Neural cell (in vitro differentiated cells): ENCODE measurements around the gene RASAL2. TPM values are rescaled to one million over a fixed set of nuclear protein-coding genes. Genes with fewer than 3 reads are reported as not detected.

Experiments
- H2AFZ ChIP-seq: fragments of 200-600, 300-800 bp; sonication (generic), shearing (Covaris generic); 2 replicates; pipeline ENCODE4 v1.6.0; 2014; ENCODE audit warnings: low read depth, mild to moderate bottlenecking, antibody characterized with exemption, low read length, moderate library complexity
- H3F3A ChIP-seq: fragments of 200-600 bp; shearing (Covaris generic); 2 replicates; pipeline ENCODE4 v1.6.1; 2016; ENCODE audit warnings: mild to moderate bottlenecking, moderate library complexity, mixed read lengths, antibody characterized with exemption, low read length; ENCODE audit not compliant: insufficient read depth, poor library complexity, severe bottlenecking
- H3K27ac ChIP-seq: fragments of 200-600, 300-800 bp; sonication (generic), shearing (Covaris generic); 2 replicates; pipeline ENCODE4 v1.5.1; 2014; ENCODE audit warnings: mild to moderate bottlenecking, low read length, moderate library complexity
- H3K27me3 ChIP-seq: fragments of 300-800, 200-600 bp; sonication (generic), shearing (Covaris generic); 2 replicates; pipeline ENCODE4 v1.6.0; 2014; ENCODE audit warnings: mild to moderate bottlenecking, low read depth, low read length, moderate library complexity; ENCODE audit not compliant: insufficient read depth
- H3K36me3 ChIP-seq: fragments of 300-800, 200-600 bp; sonication (generic), shearing (Covaris generic); 2 replicates; pipeline ENCODE4 v1.5.1; 2014; ENCODE audit warnings: mild to moderate bottlenecking, antibody characterized with exemption, low read length, moderate library complexity; ENCODE audit not compliant: insufficient read depth
- H3K4me2 ChIP-seq: fragments of 300-800, 200-600 bp; sonication (generic), shearing (Covaris generic); 2 replicates; pipeline ENCODE4 v1.6.0; 2014; ENCODE audit warnings: mild to moderate bottlenecking, low read length
- H3K4me3 ChIP-seq: fragments of 300-800, 200-600 bp; sonication (generic), shearing (Covaris generic); 2 replicates; pipeline ENCODE4 v1.5.1; 2014; ENCODE audit warnings: mild to moderate bottlenecking, low read length, moderate library complexity
- H3K79me2 ChIP-seq: fragments of 200-600 bp; shearing (Covaris generic); replicated peaks from 2 replicates; pipeline ENCODE4 v1.6.0; 2014; ENCODE audit warnings: mild to moderate bottlenecking, low read length, moderate library complexity; ENCODE audit not compliant: insufficient read depth
- H3K9ac ChIP-seq: fragments of 300-800, 200-600 bp; sonication (generic), shearing (Covaris generic); 2 replicates; pipeline ENCODE4 v1.6.1; 2016; ENCODE audit warnings: mild to moderate bottlenecking, low read length, mixed read lengths
- H3K9me2 ChIP-seq: fragments of 200-600 bp; shearing (Covaris generic); 2 replicates; pipeline ENCODE4 v1.6.1; 2016; ENCODE audit warnings: mild to moderate bottlenecking, low read length, mixed read lengths; ENCODE audit not compliant: insufficient read depth
- H3K9me3 ChIP-seq: fragments of 200-600, 300-800 bp; sonication (generic), shearing (Covaris generic); 2 replicates; pipeline ENCODE4 v1.6.1; 2016; ENCODE audit warnings: mild to moderate bottlenecking, mixed run types, low read length, moderate library complexity, mixed read lengths
- H4K20me1 ChIP-seq: fragments of 200-600 bp; shearing (Covaris generic); 2 replicates; pipeline ENCODE4 v1.6.1; 2016; ENCODE audit warnings: mild to moderate bottlenecking, mixed run types; ENCODE audit not compliant: insufficient read depth
- EP300 ChIP-seq: fragments of 450-650 bp; conservative IDR thresholded peaks from 2 replicates; pipeline ENCODE4 v1.6.1; 2014; ENCODE audit warnings: antibody characterized with exemption, mild to moderate bottlenecking, moderate library complexity; ENCODE audit not compliant: poor library complexity, severe bottlenecking
- EZH2 ChIP-seq: fragments of 200-600, 300-800 bp; shearing (Covaris generic), sonication (generic); IDR thresholded peaks from 2 replicates; pipeline ENCODE4 v1.6.1; 2014; ENCODE audit warnings: antibody characterized with exemption, low read length, borderline replicate concordance, mild to moderate bottlenecking; ENCODE audit not compliant: insufficient read depth, poor library complexity, severe bottlenecking
- MXI1 ChIP-seq: fragments of 450-650 bp; conservative IDR thresholded peaks from 2 replicates; pipeline ENCODE4 v1.6.1; 2014; ENCODE audit warnings: antibody characterized with exemption, mild to moderate bottlenecking; ENCODE audit not compliant: poor library complexity, severe bottlenecking
- POLR2AphosphoS5 ChIP-seq: IDR thresholded peaks from 2 replicates; pipeline ENCODE4 v1.6.1; 2012
- RAD21 ChIP-seq: fragments of 450-650 bp; conservative IDR thresholded peaks from 2 replicates; pipeline ENCODE4 v1.6.1; 2014; ENCODE audit warnings: antibody characterized with exemption, mild to moderate bottlenecking, moderate library complexity
- SMC3 ChIP-seq: fragments of 450-650 bp; conservative IDR thresholded peaks from 2 replicates; pipeline ENCODE4 v1.6.1; 2014; ENCODE audit warnings: antibody characterized with exemption, mild to moderate bottlenecking, moderate library complexity; ENCODE audit not compliant: poor library complexity
- TAF1 ChIP-seq: IDR thresholded peaks from 2 replicates; pipeline ENCODE4 v1.6.1; 2012; ENCODE audit warnings: low read depth
- polyA plus RNA-seq: library from polyadenylated mRNA; depleted of rRNA; stranded (reverse); fragments of >200 nt; gene quantifications from 2 replicates; pipeline ENCODE4 v1.2.3, GENCODE V29; 2014
- TF ChIP-seq, protein P1 (sequence below): IDR thresholded peaks from 2 replicates; pipeline ENCODE4 v1.6.1; 2012; ENCODE audit warnings: borderline replicate concordance
- TF ChIP-seq, protein P2 (sequence below): fragments of 450-650 bp; IDR thresholded peaks from 2 replicates; pipeline ENCODE4 v1.5.1; 2014; ENCODE audit warnings: antibody characterized with exemption, mild to moderate bottlenecking, moderate library complexity; ENCODE audit not compliant: poor library complexity, severe bottlenecking

The RASAL2 gene
- polyA plus RNA-seq, 1 donor from 2014 or later = 73.3 TPM

DNA sequence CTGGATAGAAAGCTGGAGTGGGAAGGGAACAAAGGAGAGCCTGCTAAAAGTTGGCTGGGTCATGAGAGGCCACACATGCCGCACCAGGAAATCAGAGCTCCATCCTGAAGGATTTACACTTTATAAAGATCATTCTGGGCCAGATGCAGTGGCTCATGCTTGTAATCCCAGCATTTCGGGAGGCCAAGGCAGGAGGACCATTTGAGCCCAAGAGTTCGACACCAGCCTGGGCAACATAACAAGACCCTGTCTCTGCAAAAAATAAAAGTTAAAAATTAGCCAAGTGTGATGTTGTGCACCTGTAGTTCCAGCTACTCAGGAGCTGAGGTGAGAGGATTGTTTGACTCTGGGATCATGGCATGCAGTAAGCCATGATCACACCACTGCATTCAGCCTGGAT, 28.7 kb upstream of the RASAL2 start:
- Histone ChIP-seq H3K9ac (no peak overlapping the region), H4K20me1 (no peaks in the 10 kb centered on the region), H3K9me3 (no peaks in the 10 kb centered on the region), H3K4me3 (no peak overlapping the region), H3K4me2 (no peak overlapping the region), H3F3A (no peaks in the 10 kb centered on the region), H3K79me2 (no peaks in the 10 kb centered on the region), H3K27me3 (no peaks in the 10 kb centered on the region), H3K9me2 (no peaks in the 10 kb centered on the region), H3K27ac (no peak overlapping the region), H3K36me3 (no peaks in the 10 kb centered on the region), H2AFZ (no peak overlapping the region)
- TF ChIP-seq POLR2AphosphoS5 (no peak), EZH2 (no peak), MXI1 (no peak), RAD21 (no peak), EP300 (no peak), SMC3 (no peak), TAF1 (no peak)
- TF ChIP-seq, protein P1, sequence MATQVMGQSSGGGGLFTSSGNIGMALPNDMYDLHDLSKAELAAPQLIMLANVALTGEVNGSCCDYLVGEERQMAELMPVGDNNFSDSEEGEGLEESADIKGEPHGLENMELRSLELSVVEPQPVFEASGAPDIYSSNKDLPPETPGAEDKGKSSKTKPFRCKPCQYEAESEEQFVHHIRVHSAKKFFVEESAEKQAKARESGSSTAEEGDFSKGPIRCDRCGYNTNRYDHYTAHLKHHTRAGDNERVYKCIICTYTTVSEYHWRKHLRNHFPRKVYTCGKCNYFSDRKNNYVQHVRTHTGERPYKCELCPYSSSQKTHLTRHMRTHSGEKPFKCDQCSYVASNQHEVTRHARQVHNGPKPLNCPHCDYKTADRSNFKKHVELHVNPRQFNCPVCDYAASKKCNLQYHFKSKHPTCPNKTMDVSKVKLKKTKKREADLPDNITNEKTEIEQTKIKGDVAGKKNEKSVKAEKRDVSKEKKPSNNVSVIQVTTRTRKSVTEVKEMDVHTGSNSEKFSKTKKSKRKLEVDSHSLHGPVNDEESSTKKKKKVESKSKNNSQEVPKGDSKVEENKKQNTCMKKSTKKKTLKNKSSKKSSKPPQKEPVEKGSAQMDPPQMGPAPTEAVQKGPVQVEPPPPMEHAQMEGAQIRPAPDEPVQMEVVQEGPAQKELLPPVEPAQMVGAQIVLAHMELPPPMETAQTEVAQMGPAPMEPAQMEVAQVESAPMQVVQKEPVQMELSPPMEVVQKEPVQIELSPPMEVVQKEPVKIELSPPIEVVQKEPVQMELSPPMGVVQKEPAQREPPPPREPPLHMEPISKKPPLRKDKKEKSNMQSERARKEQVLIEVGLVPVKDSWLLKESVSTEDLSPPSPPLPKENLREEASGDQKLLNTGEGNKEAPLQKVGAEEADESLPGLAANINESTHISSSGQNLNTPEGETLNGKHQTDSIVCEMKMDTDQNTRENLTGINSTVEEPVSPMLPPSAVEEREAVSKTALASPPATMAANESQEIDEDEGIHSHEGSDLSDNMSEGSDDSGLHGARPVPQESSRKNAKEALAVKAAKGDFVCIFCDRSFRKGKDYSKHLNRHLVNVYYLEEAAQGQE = no peak
- TF ChIP-seq, protein P2, sequence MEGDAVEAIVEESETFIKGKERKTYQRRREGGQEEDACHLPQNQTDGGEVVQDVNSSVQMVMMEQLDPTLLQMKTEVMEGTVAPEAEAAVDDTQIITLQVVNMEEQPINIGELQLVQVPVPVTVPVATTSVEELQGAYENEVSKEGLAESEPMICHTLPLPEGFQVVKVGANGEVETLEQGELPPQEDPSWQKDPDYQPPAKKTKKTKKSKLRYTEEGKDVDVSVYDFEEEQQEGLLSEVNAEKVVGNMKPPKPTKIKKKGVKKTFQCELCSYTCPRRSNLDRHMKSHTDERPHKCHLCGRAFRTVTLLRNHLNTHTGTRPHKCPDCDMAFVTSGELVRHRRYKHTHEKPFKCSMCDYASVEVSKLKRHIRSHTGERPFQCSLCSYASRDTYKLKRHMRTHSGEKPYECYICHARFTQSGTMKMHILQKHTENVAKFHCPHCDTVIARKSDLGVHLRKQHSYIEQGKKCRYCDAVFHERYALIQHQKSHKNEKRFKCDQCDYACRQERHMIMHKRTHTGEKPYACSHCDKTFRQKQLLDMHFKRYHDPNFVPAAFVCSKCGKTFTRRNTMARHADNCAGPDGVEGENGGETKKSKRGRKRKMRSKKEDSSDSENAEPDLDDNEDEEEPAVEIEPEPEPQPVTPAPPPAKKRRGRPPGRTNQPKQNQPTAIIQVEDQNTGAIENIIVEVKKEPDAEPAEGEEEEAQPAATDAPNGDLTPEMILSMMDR = no peak

DNA sequence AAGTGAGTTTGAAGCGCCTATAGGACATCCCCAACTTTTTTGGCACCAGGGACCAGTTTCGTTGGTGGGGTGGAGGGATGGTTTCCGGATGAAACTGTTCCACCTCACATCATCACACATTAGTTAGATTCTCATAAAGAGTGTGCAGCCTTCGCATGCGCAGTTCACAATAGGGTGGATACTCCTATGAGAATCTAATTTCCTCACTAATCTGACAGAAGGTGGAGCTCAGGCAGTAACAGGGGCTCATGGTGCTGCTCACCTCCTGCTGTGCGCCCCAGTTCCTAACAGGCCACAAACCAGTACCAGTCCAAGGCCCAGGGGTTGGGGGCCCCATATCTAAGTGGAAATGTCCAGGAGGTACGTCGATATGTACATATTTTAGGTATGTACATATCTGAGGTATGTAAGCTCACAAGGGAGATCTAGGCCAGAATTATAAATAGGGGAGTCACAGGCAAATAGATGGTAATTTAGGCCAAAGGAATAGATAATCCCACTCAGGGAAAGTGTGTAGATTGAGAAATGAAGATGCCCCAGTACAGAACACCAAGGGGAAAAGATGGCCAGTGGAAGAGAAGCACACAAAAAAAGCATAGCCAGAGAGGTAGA, 27.5 kb upstream of the RASAL2 start:
- Histone ChIP-seq H3K4me2 (no peak overlapping the region), H3K27me3 (no peaks in the 10 kb centered on the region), H3K79me2 (no peaks in the 10 kb centered on the region), H3F3A (no peaks in the 10 kb centered on the region), H3K4me3 (no peak overlapping the region), H3K36me3 (no peaks in the 10 kb centered on the region), H3K9me3 (no peaks in the 10 kb centered on the region), H3K9me2 (no peaks in the 10 kb centered on the region), H3K27ac (no peak overlapping the region), H3K9ac (no peak overlapping the region), H2AFZ (no peak overlapping the region), H4K20me1 (no peaks in the 10 kb centered on the region)
- TF ChIP-seq EZH2 = no peak
- no peak for TF ChIP-seq MXI1
- no peak for TF ChIP-seq EP300
- TF ChIP-seq, protein P2 = no peak
- TF ChIP-seq SMC3 = no peak
- TF ChIP-seq, protein P1 = no peak
- TF ChIP-seq RAD21 = no peak
- TF ChIP-seq POLR2AphosphoS5 = no peak
- no peak for TF ChIP-seq TAF1
